Caco-2 (cell line): ENCODE data around the gene TEX13D. TPM values are rescaled to one million over a fixed set of nuclear protein-coding genes. Genes with fewer than 3 reads are reported as not detected.

Experiments used
- BruUV-seq: library from RNA; stranded (reverse); fragments of 400-500 nt; replicated peaks from 2 replicates; lab custom pipeline; 2021; lab: Mats Ljungman, UMichigan
- CTCF ChIA-PET: fragments of 300-600 bp; sonication (Branson Sonifier 250); formaldehyde crosslinking; loops from one replicate; lab custom pipeline; 2022; ENCODE audit warnings: antibody characterized with exemption; lab: Charles Lee
- POLR2A ChIA-PET: fragments of 300-600 bp; sonication (Branson Sonifier 250); formaldehyde crosslinking; loops from one replicate; lab custom pipeline; 2022; ENCODE audit warnings: antibody characterized with exemption; lab: Charles Lee
- DNase-seq, 2 experiments: peaks; one replicate each; pipeline versions ENCODE4 v3.0.0 to v3.0.0-alpha.2; 2020 to 2022
- H3K27me3 ChIP-seq: replicated peaks from 2 replicates; pipeline ENCODE4 v1.6.0; 2011; ENCODE audit warnings: low read length; ENCODE audit not compliant: control insufficient read depth, insufficient read depth
- H3K36me3 ChIP-seq: 2 replicates; pipeline ENCODE4 v1.5.1; 2011; ENCODE audit warnings: low read length; ENCODE audit not compliant: control insufficient read depth, insufficient read depth
- H3K4me1 ChIP-seq: fragments of 250-450 bp; sonication (Bioruptor Pico); 2 replicates; pipeline ENCODE4 v1.5.1; 2020; ENCODE audit warnings: mild to moderate bottlenecking
- H3K4me3 ChIP-seq: 2 replicates; pipeline ENCODE4 v1.5.1; 2011; ENCODE audit warnings: low read depth, mild to moderate bottlenecking, control low read depth, low read length
- H3K9me3 ChIP-seq: fragments of 250-450 bp; sonication (Bioruptor Pico); 2 replicates; pipeline ENCODE4 v1.5.1; 2020; ENCODE audit warnings: mild to moderate bottlenecking, moderate library complexity
- H3K27ac Mint-ChIP-seq: one replicate; pipeline ENCODE4 v1.8.0; 2022; ENCODE audit warnings: mixed read lengths; ENCODE audit not compliant: unreplicated experiment
- H3K27me3 Mint-ChIP-seq: one replicate; pipeline ENCODE4 v1.8.0; 2022; ENCODE audit warnings: mixed read lengths; ENCODE audit not compliant: insufficient read depth, unreplicated experiment
- H3K36me3 Mint-ChIP-seq: one replicate; pipeline ENCODE4 v1.8.0; 2022; ENCODE audit warnings: mild to moderate bottlenecking, mixed read lengths; ENCODE audit not compliant: insufficient read depth, unreplicated experiment
- H3K4me1 Mint-ChIP-seq: one replicate; pipeline ENCODE4 v1.8.0; 2022; ENCODE audit warnings: low read depth, mixed read lengths; ENCODE audit not compliant: unreplicated experiment
- H3K4me3 Mint-ChIP-seq: one replicate; pipeline ENCODE4 v1.8.0; 2022; ENCODE audit warnings: mild to moderate bottlenecking, moderate library complexity, mixed read lengths; ENCODE audit not compliant: unreplicated experiment
- H3K9me3 Mint-ChIP-seq: one replicate; pipeline ENCODE4 v1.8.0; 2022; ENCODE audit warnings: mixed read lengths; ENCODE audit not compliant: unreplicated experiment
- intact Hi-C: fragments of 100-400 bp; cut with micrococcal nuclease; formaldehyde crosslinking; loops from one replicate; pipeline ENCODE4 v1.10.0; 2022; ENCODE audit not compliant: unreplicated experiment
- total RNA-seq: library from RNA; stranded (reverse); gene quantifications from 2 replicates; pipeline ENCODE4 v1.2.3, GENCODE V29; 2022
- TF ChIP-seq, protein P1 (sequence below), 2 experiments: fragments of 200-600 bp in 1 of 2; IDR thresholded peaks; 1 replicate in 1 of 2; 2 replicates in 1 of 2; pipeline versions ENCODE4 v1.5.1 to v1.8.0; 2011 to 2022; ENCODE audit warnings: antibody characterized with exemption in 1 of 2, control low read depth in 1 of 2, inconsistent platforms in 1 of 2, low read depth in 1 of 2, low read length in 1 of 2, mild to moderate bottlenecking in 1 of 2, moderate library complexity in 1 of 2; ENCODE audit not compliant: insufficient read depth in 1 of 2, severe bottlenecking in 1 of 2, unreplicated experiment in 1 of 2

Gene TEX13D
- total RNA-seq, 1 experiment from 2014 or later = not detected

DNA sequence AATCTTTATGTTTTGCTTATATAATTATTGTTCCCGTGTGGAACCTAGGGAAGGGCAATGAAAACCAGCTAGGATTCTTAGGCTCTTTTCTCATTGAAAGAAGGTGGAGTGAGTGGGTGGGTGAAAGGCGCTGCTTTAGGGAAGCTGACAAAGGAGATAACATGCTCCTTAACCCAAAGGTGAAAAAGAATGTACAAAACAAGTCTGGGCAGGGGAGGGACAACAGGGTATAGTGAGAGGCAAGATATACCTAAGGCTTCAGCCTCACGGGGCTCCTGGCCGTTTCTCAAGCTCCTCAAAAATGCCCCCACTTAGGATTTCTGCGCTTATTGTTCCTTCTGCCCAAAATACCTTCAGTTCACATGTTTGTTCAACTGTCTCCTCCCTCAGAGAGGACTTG lies 15.7 kb downstream of the TEX13D start:
- H3K4me1 ChIP-seq = no peaks in the 10 kb centered on the region
- no peaks in the 10 kb centered on the region for H3K27me3 ChIP-seq
- no peaks in the 10 kb centered on the region for H3K9me3 Mint-ChIP-seq
- no TSS peak for BruUV-seq
- no peaks in the 10 kb centered on the region for H3K9me3 ChIP-seq
- no peak overlapping the region for H3K4me3 ChIP-seq
- TF ChIP-seq, protein P1, sequence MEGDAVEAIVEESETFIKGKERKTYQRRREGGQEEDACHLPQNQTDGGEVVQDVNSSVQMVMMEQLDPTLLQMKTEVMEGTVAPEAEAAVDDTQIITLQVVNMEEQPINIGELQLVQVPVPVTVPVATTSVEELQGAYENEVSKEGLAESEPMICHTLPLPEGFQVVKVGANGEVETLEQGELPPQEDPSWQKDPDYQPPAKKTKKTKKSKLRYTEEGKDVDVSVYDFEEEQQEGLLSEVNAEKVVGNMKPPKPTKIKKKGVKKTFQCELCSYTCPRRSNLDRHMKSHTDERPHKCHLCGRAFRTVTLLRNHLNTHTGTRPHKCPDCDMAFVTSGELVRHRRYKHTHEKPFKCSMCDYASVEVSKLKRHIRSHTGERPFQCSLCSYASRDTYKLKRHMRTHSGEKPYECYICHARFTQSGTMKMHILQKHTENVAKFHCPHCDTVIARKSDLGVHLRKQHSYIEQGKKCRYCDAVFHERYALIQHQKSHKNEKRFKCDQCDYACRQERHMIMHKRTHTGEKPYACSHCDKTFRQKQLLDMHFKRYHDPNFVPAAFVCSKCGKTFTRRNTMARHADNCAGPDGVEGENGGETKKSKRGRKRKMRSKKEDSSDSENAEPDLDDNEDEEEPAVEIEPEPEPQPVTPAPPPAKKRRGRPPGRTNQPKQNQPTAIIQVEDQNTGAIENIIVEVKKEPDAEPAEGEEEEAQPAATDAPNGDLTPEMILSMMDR (IDR thresholded peaks at IDR 0.05; ENCODE audit: insufficient read depth in 1 of 2, low read depth in 1 of 2, low read length in 1 of 2, severe bottlenecking in 1 of 2, unreplicated experiment in 1 of 2) = no peak
- H3K27ac Mint-ChIP-seq = no peak overlapping the region
- no peak overlapping the region for H3K4me3 Mint-ChIP-seq
- no peak for DNase-seq
- no peaks in the 10 kb centered on the region for H3K36me3 Mint-ChIP-seq
- intact Hi-C loops = loop anchor here (10.0 kb wide), 1 partner anchor 133 kb away; no protein-coding TSS in a partner anchor
- no peaks in the 10 kb centered on the region for H3K27me3 Mint-ChIP-seq
- POLR2A ChIA-PET = no interaction called here
- CTCF ChIA-PET = no interaction called here
- no peaks in the 10 kb centered on the region for H3K36me3 ChIP-seq
- no peaks in the 10 kb centered on the region for H3K4me1 Mint-ChIP-seq

DNA sequence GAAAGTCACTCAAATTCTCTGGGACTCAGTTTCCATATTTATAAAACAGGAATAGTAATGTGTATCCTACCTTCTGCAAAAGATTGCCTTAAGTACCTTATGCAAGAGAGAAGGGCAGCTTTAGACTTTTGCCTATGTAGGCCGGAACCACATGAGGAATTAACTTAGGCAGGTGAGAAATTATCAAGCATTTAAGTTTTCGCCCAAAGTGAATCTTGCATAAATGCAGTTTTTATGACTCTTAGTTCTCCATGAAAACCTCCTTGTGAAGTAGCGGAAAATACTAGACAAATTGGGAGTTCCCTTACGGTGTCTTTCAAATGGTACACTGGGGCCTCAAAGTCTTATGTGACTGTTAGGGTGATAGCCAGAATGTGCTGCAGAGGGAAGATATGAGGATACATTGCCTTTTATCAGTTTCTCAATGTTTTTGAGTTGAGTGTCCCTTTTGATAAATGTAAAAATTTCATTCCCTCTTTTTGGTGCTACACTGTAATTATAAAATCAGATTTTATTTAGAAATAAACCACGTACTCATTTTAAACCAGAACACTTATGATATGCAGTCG lies 16.5 kb downstream of the TEX13D start:
- ChIA-PET CTCF (no interaction called here), POLR2A (no interaction called here)
- Histone ChIP-seq H3K27me3 (no peaks in the 10 kb centered on the region), H3K4me1 (no peaks in the 10 kb centered on the region), H3K36me3 (no peaks in the 10 kb centered on the region), H3K4me3 (no peak overlapping the region), H3K9me3 (no peaks in the 10 kb centered on the region)
- Mint-ChIP-seq H3K9me3 (no peaks in the 10 kb centered on the region), H3K4me1 (no peaks in the 10 kb centered on the region), H3K27me3 (no peaks in the 10 kb centered on the region), H3K36me3 (no peaks in the 10 kb centered on the region), H3K27ac (no peak overlapping the region), H3K4me3 (no peak overlapping the region)
- BruUV-seq = no TSS peak
- intact Hi-C loops = loop anchor here (10.0 kb wide), 1 partner anchor 134 kb away; no protein-coding TSS in a partner anchor
- DNase-seq = no peak
- TF ChIP-seq, protein P1 (IDR thresholded peaks at IDR 0.05; ENCODE audit: insufficient read depth in 1 of 2, low read depth in 1 of 2, low read length in 1 of 2, severe bottlenecking in 1 of 2, unreplicated experiment in 1 of 2) = no peak

DNA sequence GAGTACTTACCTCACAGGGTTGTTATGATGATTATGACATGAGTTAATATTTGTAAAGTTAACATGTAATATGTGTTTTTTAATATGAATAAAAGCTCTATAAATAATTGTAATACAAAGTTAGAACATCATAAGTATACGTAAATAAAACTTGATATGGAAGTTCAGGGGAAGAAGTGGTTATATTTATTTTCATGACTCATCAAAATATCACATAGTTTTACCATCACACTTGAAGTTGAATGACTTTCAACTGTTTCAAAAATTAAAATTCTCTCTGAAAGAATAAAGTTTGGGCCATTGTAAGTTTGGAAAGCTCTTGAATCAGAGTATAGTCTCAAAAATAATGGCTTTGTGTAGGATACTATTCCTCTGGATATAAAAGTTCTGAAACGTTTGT lies 22.2 kb downstream of the TEX13D start:
- no TSS peak for BruUV-seq
- Histone ChIP-seq H3K27me3 (no peaks in the 10 kb centered on the region), H3K4me1 (no peaks in the 10 kb centered on the region), H3K36me3 (no peaks in the 10 kb centered on the region), H3K9me3 (no peaks in the 10 kb centered on the region), H3K4me3 (no peak overlapping the region)
- intact Hi-C loops = no loop called here
- Mint-ChIP-seq H3K27ac (no peak overlapping the region), H3K9me3 (no peaks in the 10 kb centered on the region), H3K4me1 (no peaks in the 10 kb centered on the region), H3K4me3 (no peak overlapping the region), H3K27me3 (no peaks in the 10 kb centered on the region), H3K36me3 (no peaks in the 10 kb centered on the region)
- TF ChIP-seq, protein P1 (IDR thresholded peaks at IDR 0.05; ENCODE audit: insufficient read depth in 1 of 2, low read depth in 1 of 2, low read length in 1 of 2, severe bottlenecking in 1 of 2, unreplicated experiment in 1 of 2) = no peak
- ChIA-PET POLR2A (no interaction called here), CTCF (no interaction called here)
- DNase-seq = no peak
